GM12801 (cell line): ENCODE results near the gene ATOH8.

Source experiments
- CTCF ChIP-seq: IDR thresholded peaks from one replicate; pipeline ENCODE4 v1.5.1; 2011; ENCODE audit warnings: control low read depth; ENCODE audit not compliant: insufficient read length; ENCODE audit errors: extremely low read depth

ATOH8 gene

GRCh38 chr2:85748039-85748734 is 5.6 kb upstream of the ATOH8 start:
- no peak for TF ChIP-seq CTCF

- no peak for TF ChIP-seq CTCF
Measured at GRCh38 chr2:85748985-85749875, 4.6 kb upstream of the ATOH8 start.

GRCh38 chr2:85750587-85751575 is 2.9 kb upstream of the ATOH8 start:
- TF ChIP-seq CTCF = no peak

- TF ChIP-seq CTCF = no peak
Measured at GRCh38 chr2:85751627-85752026, 2.2 kb upstream of the ATOH8 start.

GRCh38 chr2:85753035-85753524 is 711 bp upstream of the ATOH8 start:
- TF ChIP-seq CTCF = no peak

- no peak for TF ChIP-seq CTCF
Measured at GRCh38 chr2:85754313-85755095, 713 bp downstream of the ATOH8 start.
